ENCODE measurements around the gene HECTD1. TPM values are rescaled to one million over a fixed set of nuclear protein-coding genes. Genes with fewer than 3 reads are reported as not detected.

The HECTD1 gene
- total RNA-seq, 1 experiment from 2014 or later, result 88.5 TPM

GRCh38 chr14:31169877-31170276 lies 37.7 kb downstream of the HECTD1 start:
- ATAC-seq, result no peak
- Mint-ChIP-seq H3K4me3 (no peak overlapping the region), H3K9me3 (no peaks in the 10 kb centered on the region), H3K27ac (no peak overlapping the region), H3K36me3 (peaks cover 62% of the 10 kb centered on the region), H3K4me1 (no peaks in the 10 kb centered on the region), H3K27me3 (ENCODE audit: low read depth) (no peaks in the 10 kb centered on the region)
- TF ChIP-seq FOXJ3 (CRISPR knock-in tag; IDR thresholded peaks at IDR 0.05; ENCODE audit: borderline replicate concordance) (no peak), ZNF416 (CRISPR knock-in tag; IDR thresholded peaks at IDR 0.05) (no peak), NR1H2 (CRISPR knock-in tag; IDR thresholded peaks at IDR 0.05) (no peak), ZMAT4 (CRISPR knock-in tag; IDR thresholded peaks at IDR 0.05) (no peak), GABPB1 (CRISPR knock-in tag; IDR thresholded peaks at IDR 0.05) (no peak), FOXK1 (CRISPR knock-in tag; IDR thresholded peaks at IDR 0.05) (no peak), IRF2 (CRISPR knock-in tag; IDR thresholded peaks at IDR 0.05; ENCODE audit: borderline replicate concordance, low read depth) (no peak), KAT7 (CRISPR knock-in tag; IDR thresholded peaks at IDR 0.05; ENCODE audit: borderline replicate concordance) (no peak), FOXP4 (CRISPR knock-in tag; IDR thresholded peaks at IDR 0.05) (no peak), ERG (CRISPR knock-in tag; IDR thresholded peaks at IDR 0.05) (no peak), MLX (CRISPR knock-in tag; IDR thresholded peaks at IDR 0.05) (no peak), E2F5 (CRISPR knock-in tag; IDR thresholded peaks at IDR 0.05) (no peak), ZNF671 (CRISPR knock-in tag; IDR thresholded peaks at IDR 0.05) (no peak)
- TF ChIP-seq, protein P1, sequence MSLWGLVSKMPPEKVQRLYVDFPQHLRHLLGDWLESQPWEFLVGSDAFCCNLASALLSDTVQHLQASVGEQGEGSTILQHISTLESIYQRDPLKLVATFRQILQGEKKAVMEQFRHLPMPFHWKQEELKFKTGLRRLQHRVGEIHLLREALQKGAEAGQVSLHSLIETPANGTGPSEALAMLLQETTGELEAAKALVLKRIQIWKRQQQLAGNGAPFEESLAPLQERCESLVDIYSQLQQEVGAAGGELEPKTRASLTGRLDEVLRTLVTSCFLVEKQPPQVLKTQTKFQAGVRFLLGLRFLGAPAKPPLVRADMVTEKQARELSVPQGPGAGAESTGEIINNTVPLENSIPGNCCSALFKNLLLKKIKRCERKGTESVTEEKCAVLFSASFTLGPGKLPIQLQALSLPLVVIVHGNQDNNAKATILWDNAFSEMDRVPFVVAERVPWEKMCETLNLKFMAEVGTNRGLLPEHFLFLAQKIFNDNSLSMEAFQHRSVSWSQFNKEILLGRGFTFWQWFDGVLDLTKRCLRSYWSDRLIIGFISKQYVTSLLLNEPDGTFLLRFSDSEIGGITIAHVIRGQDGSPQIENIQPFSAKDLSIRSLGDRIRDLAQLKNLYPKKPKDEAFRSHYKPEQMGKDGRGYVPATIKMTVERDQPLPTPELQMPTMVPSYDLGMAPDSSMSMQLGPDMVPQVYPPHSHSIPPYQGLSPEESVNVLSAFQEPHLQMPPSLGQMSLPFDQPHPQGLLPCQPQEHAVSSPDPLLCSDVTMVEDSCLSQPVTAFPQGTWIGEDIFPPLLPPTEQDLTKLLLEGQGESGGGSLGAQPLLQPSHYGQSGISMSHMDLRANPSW (CRISPR knock-in tag; conservative IDR thresholded peaks at IDR 0.05; ENCODE audit: low read depth), result no peak
- TF ChIP-seq, protein P2, sequence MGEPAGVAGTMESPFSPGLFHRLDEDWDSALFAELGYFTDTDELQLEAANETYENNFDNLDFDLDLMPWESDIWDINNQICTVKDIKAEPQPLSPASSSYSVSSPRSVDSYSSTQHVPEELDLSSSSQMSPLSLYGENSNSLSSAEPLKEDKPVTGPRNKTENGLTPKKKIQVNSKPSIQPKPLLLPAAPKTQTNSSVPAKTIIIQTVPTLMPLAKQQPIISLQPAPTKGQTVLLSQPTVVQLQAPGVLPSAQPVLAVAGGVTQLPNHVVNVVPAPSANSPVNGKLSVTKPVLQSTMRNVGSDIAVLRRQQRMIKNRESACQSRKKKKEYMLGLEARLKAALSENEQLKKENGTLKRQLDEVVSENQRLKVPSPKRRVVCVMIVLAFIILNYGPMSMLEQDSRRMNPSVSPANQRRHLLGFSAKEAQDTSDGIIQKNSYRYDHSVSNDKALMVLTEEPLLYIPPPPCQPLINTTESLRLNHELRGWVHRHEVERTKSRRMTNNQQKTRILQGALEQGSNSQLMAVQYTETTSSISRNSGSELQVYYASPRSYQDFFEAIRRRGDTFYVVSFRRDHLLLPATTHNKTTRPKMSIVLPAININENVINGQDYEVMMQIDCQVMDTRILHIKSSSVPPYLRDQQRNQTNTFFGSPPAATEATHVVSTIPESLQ (CRISPR knock-in tag; IDR thresholded peaks at IDR 0.05), result no peak
- TF ChIP-seq, protein P3, sequence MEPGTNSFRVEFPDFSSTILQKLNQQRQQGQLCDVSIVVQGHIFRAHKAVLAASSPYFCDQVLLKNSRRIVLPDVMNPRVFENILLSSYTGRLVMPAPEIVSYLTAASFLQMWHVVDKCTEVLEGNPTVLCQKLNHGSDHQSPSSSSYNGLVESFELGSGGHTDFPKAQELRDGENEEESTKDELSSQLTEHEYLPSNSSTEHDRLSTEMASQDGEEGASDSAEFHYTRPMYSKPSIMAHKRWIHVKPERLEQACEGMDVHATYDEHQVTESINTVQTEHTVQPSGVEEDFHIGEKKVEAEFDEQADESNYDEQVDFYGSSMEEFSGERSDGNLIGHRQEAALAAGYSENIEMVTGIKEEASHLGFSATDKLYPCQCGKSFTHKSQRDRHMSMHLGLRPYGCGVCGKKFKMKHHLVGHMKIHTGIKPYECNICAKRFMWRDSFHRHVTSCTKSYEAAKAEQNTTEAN (CRISPR knock-in tag; IDR thresholded peaks at IDR 0.05), result no peak
- DNase-seq (ENCODE audit: low spot score), result no peak
- CTCF ChIA-PET, result interaction anchor here (0.6 kb wide), 1 partner anchor 115 kb away, joined by 4 read pairs; no protein-coding TSS in a partner anchor
- POLR2A ChIA-PET, result no interaction called here

All from WTC11 (cell line).